GM19455 (cell line): Measurements from ENCODE around the gene GNB1L.

Source experiments
- ATAC-seq: cut with Tn5 transposase; IDR thresholded peaks from one replicate; pipeline ENCODE4 v1.9.1; 2021; ENCODE audit not compliant: unreplicated experiment

The GNB1L gene

GRCh38 chr22:19811811-19812771, 42.6 kb downstream of the GNB1L start:
- ATAC-seq: no peak

GRCh38 chr22:19811211-19811621, 43.5 kb downstream of the GNB1L start:
- no peak for ATAC-seq

- no peak for ATAC-seq
These were observed 44.1 kb downstream of the GNB1L start for GRCh38 chr22:19810381-19811201.

- ATAC-seq: no peak
These were observed 44.9 kb downstream of the GNB1L start for GRCh38 chr22:19809741-19810140.

GRCh38 chr22:19808873-19809478, 45.7 kb downstream of the GNB1L start:
- ATAC-seq: no peak

GRCh38 chr22:19807914-19808872, 46.5 kb downstream of the GNB1L start:
- ATAC-seq: no peak

GRCh38 chr22:19807161-19807913, 47.3 kb downstream of the GNB1L start:
- ATAC-seq: no peak

- ATAC-seq: no peak
These were observed 48.2 kb downstream of the GNB1L start for GRCh38 chr22:19806213-19807160.

GRCh38 chr22:19805821-19806212, 48.9 kb downstream of the GNB1L start:
- no peak for ATAC-seq

- ATAC-seq: no peak
These were observed 50.9 kb downstream of the GNB1L start for GRCh38 chr22:19803736-19804267.

GRCh38 chr22:19802894-19803735, 51.6 kb downstream of the GNB1L start:
- no peak for ATAC-seq

GRCh38 chr22:19802001-19802893, 52.4 kb downstream of the GNB1L start:
- ATAC-seq: no peak

GRCh38 chr22:19801340-19802000, 53.2 kb downstream of the GNB1L start:
- no peak for ATAC-seq

- no peak for ATAC-seq
These were observed 53.9 kb downstream of the GNB1L start for GRCh38 chr22:19800761-19801244.

- no peak for ATAC-seq
These were observed 54.4 kb downstream of the GNB1L start for GRCh38 chr22:19800306-19800705.
